Vagina (tissue), 2 donors: ENCODE results near the gene EME1.

Experiments used
- POLR2AphosphoS5 ChIP-seq, 2 donors: sonication (generic); formaldehyde crosslinking; IDR thresholded peaks; one replicate each; pipeline ENCODE4 v1.9.0; 2017; ENCODE audit warnings: antibody characterized with exemption in 2 of 2, mild to moderate bottlenecking in 2 of 2, low read depth in 1 of 2; ENCODE audit not compliant: insufficient read depth in 1 of 2
- TF ChIP-seq, protein P1 (sequence below), 3 experiments: fragments of 450-650 bp in 2 of 3; fragments of 200-600 bp in 1 of 3; sonication (generic) in 1 of 3; IDR thresholded peaks; one replicate each; pipeline ENCODE4 v1.5.1; 2017 to 2019; ENCODE audit warnings: antibody characterized with exemption in 3 of 3, mild to moderate bottlenecking in 2 of 3, moderate library complexity in 2 of 3

DNA sequence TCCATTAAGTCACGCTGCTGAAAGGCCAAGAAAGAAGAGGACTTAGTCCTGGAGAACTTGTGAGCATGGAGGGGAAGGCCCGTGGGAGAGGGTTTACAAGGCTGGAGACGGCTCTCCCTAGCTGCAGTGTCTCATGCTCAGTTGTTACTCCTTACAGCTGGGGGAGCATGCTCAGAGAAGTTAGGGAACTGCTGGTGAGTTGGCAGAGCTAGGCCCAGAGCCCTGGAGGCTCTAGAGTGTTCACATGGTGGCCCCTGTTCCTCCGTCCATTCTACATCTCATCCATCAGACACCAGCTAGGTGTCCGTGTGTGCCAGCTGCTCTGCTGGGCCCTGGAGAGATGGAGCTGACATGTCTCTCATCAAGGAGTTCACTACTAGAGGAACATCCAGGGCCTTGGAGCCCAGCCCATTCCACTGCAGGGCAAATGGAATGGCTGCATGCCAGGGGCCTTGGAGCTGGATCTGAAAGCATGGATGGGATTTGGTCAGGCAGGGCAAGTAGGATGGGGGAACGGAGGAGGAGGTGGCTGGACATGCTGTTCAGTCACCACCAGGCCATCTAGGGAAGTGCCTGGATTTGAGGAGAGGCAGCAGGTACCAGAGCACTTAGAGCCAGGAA lies 20.8 kb upstream of the EME1 start:
- TF ChIP-seq, protein P1, sequence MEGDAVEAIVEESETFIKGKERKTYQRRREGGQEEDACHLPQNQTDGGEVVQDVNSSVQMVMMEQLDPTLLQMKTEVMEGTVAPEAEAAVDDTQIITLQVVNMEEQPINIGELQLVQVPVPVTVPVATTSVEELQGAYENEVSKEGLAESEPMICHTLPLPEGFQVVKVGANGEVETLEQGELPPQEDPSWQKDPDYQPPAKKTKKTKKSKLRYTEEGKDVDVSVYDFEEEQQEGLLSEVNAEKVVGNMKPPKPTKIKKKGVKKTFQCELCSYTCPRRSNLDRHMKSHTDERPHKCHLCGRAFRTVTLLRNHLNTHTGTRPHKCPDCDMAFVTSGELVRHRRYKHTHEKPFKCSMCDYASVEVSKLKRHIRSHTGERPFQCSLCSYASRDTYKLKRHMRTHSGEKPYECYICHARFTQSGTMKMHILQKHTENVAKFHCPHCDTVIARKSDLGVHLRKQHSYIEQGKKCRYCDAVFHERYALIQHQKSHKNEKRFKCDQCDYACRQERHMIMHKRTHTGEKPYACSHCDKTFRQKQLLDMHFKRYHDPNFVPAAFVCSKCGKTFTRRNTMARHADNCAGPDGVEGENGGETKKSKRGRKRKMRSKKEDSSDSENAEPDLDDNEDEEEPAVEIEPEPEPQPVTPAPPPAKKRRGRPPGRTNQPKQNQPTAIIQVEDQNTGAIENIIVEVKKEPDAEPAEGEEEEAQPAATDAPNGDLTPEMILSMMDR (IDR thresholded peaks at IDR 0.05) = no peak
- TF ChIP-seq POLR2AphosphoS5 (IDR thresholded peaks at IDR 0.05; ENCODE audit: insufficient read depth in 1 of 2, low read depth in 1 of 2) = no peak
